Activated naive CD4-positive, alpha-beta T cell treated with anti-CD3 and anti-CD28 coated beads, Interleukin-2, amount 50 U/mL, for 72 hours (primary cell): ENCODE measurements around the gene ARRDC3. TPM values are rescaled to one million over a fixed set of nuclear protein-coding genes. Genes with fewer than 3 reads are reported as not detected.
A peak's percentile ranks its signal among the peaks of the same experiment; 100 is the strongest.
"Not testable (repeated sequence)": the region's sequence is repeated elsewhere in the genome, so short reads cannot be mapped to it uniquely, and the experiment has no call there.

Source experiments
- ATAC-seq, 2 donors: fragments of 150-1000 bp; cut with Tn5 transposase; 2 replicates each; pipeline ENCODE4 v1.10.0; 2021; ENCODE audit warnings: mild to moderate bottlenecking in 2 of 2, moderate library complexity in 2 of 2
- DNase-seq, 2 donors: peaks; one replicate each; pipeline ENCODE4 v3.0.0; 2021 to 2022; ENCODE audit warnings: low spot score in 2 of 2
- H3K27ac Mint-ChIP-seq, 2 donors: one replicate each; pipeline ENCODE4 v1.8.0; 2022; ENCODE audit warnings: mild to moderate bottlenecking in 2 of 2, mixed read lengths in 2 of 2
- H3K36me3 Mint-ChIP-seq, 2 donors: one replicate each; pipeline ENCODE4 v1.8.0; 2022; ENCODE audit warnings: mixed read lengths in 2 of 2
- H3K9me3 Mint-ChIP-seq, 2 donors: one replicate each; pipeline ENCODE4 v1.8.0; 2022; ENCODE audit warnings: mixed read lengths in 2 of 2
- total RNA-seq, 2 donors: library from RNA; stranded (reverse); gene quantifications; one replicate each; pipeline ENCODE4 v1.2.3, GENCODE V29; 2022

The ARRDC3 gene
- total RNA-seq, 2 donors from 2014 or later, result 10.4 to 49.4 TPM

- Mint-ChIP-seq H3K36me3 (peaks cover 17 to 48% of the 10 kb centered on the region in 2 donors), H3K27ac (no peak overlapping the region), H3K9me3 (no peaks in the 10 kb centered on the region)
- no peak for DNase-seq
- ATAC-seq, result no peak
Measured at GRCh38 chr5:91373600-91373999, 9.5 kb downstream of the ARRDC3 start.

GRCh38 chr5:91373006-91373405 is 10.1 kb downstream of the ARRDC3 start:
- H3K9me3 Mint-ChIP-seq, result no peaks in the 10 kb centered on the region
- ATAC-seq (no peak), DNase-seq (no peak)
- peaks cover 17 to 53% of the 10 kb centered on the region in 2 donors for H3K36me3 Mint-ChIP-seq
- no peak overlapping the region for H3K27ac Mint-ChIP-seq

- DNase-seq (no peak), ATAC-seq (no peak)
- Mint-ChIP-seq H3K27ac (no peak overlapping the region), H3K9me3 (no peaks in the 10 kb centered on the region), H3K36me3 (peaks cover 11 to 44% of the 10 kb centered on the region in 2 donors)
Measured at GRCh38 chr5:91369480-91369879, 13.6 kb downstream of the ARRDC3 start.

GRCh38 chr5:91367908-91368648 is 15.0 kb downstream of the ARRDC3 start:
- Mint-ChIP-seq H3K27ac (peak overlapping the region in 1 of 2 donors; percentile 44), H3K36me3 (peaks cover 5 to 35% of the 10 kb centered on the region in 2 donors), H3K9me3 (no peaks in the 10 kb centered on the region)
- no peak for ATAC-seq
- no peak for DNase-seq

GRCh38 chr5:91367344-91367743 is 15.8 kb downstream of the ARRDC3 start:
- DNase-seq, result no peak
- Mint-ChIP-seq H3K36me3 (peaks cover 5 to 36% of the 10 kb centered on the region in 2 donors), H3K9me3 (peaks cover 0 to 4% of the 10 kb centered on the region in 2 donors), H3K27ac (no peak overlapping the region)
- ATAC-seq, result no peak

GRCh38 chr5:91366551-91366950 is 16.6 kb downstream of the ARRDC3 start:
- no peak for ATAC-seq
- Mint-ChIP-seq H3K36me3 (peaks cover 9 to 38% of the 10 kb centered on the region in 2 donors), H3K27ac (no peak overlapping the region), H3K9me3 (peaks cover 0 to 9% of the 10 kb centered on the region in 2 donors)
- no peak for DNase-seq

GRCh38 chr5:91365498-91365897 is 17.6 kb downstream of the ARRDC3 start:
- no peak overlapping the region for H3K27ac Mint-ChIP-seq
- ATAC-seq (no peak), DNase-seq (no peak)
- H3K36me3 Mint-ChIP-seq, result peaks cover 7 to 36% of the 10 kb centered on the region in 2 donors
- H3K9me3 Mint-ChIP-seq, result peaks cover 3 to 15% of the 10 kb centered on the region in 2 donors

- no peak for DNase-seq
- Mint-ChIP-seq H3K27ac (no peak overlapping the region), H3K9me3 (peaks cover 3 to 15% of the 10 kb centered on the region in 2 donors), H3K36me3 (peaks cover 7 to 23% of the 10 kb centered on the region in 2 donors)
- ATAC-seq, result no peak
Measured at GRCh38 chr5:91362935-91363334, 20.2 kb downstream of the ARRDC3 start.

GRCh38 chr5:91361790-91362189 is 21.3 kb downstream of the ARRDC3 start:
- no peak for DNase-seq
- H3K9me3 Mint-ChIP-seq, result peaks cover 3 to 15% of the 10 kb centered on the region in 2 donors
- peak overlapping the region in 1 of 2 donors; percentile 22 for H3K27ac Mint-ChIP-seq
- ATAC-seq, result peak in 1 of 2 donors; percentile 24
- H3K36me3 Mint-ChIP-seq, result peaks cover 7 to 21% of the 10 kb centered on the region in 2 donors

- H3K9me3 Mint-ChIP-seq, result peaks cover 3 to 15% of the 10 kb centered on the region in 2 donors
- peaks cover 7 to 21% of the 10 kb centered on the region in 2 donors for H3K36me3 Mint-ChIP-seq
- DNase-seq (no peak), ATAC-seq (peak; percentile 77 to 92)
- H3K27ac Mint-ChIP-seq, result peak overlapping the region; percentile 22 to 75
Measured at GRCh38 chr5:91361055-91361701, 21.9 kb downstream of the ARRDC3 start.

GRCh38 chr5:91359962-91360609 is 23.0 kb downstream of the ARRDC3 start:
- ATAC-seq, result no peak
- Mint-ChIP-seq H3K36me3 (peaks cover 7 to 21% of the 10 kb centered on the region in 2 donors), H3K27ac (no peak overlapping the region)

GRCh38 chr5:91357806-91358205 is 25.3 kb downstream of the ARRDC3 start:
- DNase-seq (no peak), ATAC-seq (no peak)
- Mint-ChIP-seq H3K27ac (no peak overlapping the region), H3K36me3 (peaks cover 7 to 20% of the 10 kb centered on the region in 2 donors), H3K9me3 (peaks cover 3 to 13% of the 10 kb centered on the region in 2 donors)

More at GRCh38 chr5:91359962-91360609, 23.0 kb downstream of the ARRDC3 start:
- peaks cover 3 to 15% of the 10 kb centered on the region in 2 donors for H3K9me3 Mint-ChIP-seq
- no peak for DNase-seq

- ATAC-seq, result no peak
- no peak for DNase-seq
- no peak overlapping the region for H3K27ac Mint-ChIP-seq
- H3K9me3 Mint-ChIP-seq, result peaks cover 3 to 11% of the 10 kb centered on the region in 2 donors
- H3K36me3 Mint-ChIP-seq, result peaks cover 7 to 13% of the 10 kb centered on the region in 2 donors
Measured at GRCh38 chr5:91357012-91357634, 26.0 kb downstream of the ARRDC3 start.

- not testable (repeated sequence) for H3K36me3 Mint-ChIP-seq, DNase-seq, H3K9me3 Mint-ChIP-seq, H3K27ac Mint-ChIP-seq, ATAC-seq
Measured at GRCh38 chr5:91354867-91355266, 28.2 kb downstream of the ARRDC3 start.

- no peak overlapping the region for H3K27ac Mint-ChIP-seq
- peaks cover 0 to 6% of the 10 kb centered on the region in 2 donors for H3K9me3 Mint-ChIP-seq
- peaks cover 0 to 6% of the 10 kb centered on the region in 2 donors for H3K36me3 Mint-ChIP-seq
- DNase-seq, result no peak
- ATAC-seq, result no peak
Measured at GRCh38 chr5:91352831-91353695, 30.1 kb downstream of the ARRDC3 start.

GRCh38 chr5:91345461-91345860 is 37.7 kb downstream of the ARRDC3 start:
- DNase-seq (no peak), ATAC-seq (no peak)
- no peak overlapping the region for H3K27ac Mint-ChIP-seq
- peaks cover 0 to 6% of the 10 kb centered on the region in 2 donors for H3K9me3 Mint-ChIP-seq
- peaks cover 0 to 6% of the 10 kb centered on the region in 2 donors for H3K36me3 Mint-ChIP-seq
